SK-N-SH (cell line): ENCODE data around the gene OXSR1. TPM values are rescaled to one million over a fixed set of nuclear protein-coding genes. Genes with fewer than 3 reads are reported as not detected.

Source experiments
- CTCF ChIA-PET: fragments of 300-600, 350-600 bp; formaldehyde crosslinking; extraction: SDS; loops from one replicate; lab custom pipeline; 2021; lab: Yijun Ruan, JAX
- POLR2A ChIA-PET: fragments of 350-600 bp; sonication (Branson Sonifier 250); formaldehyde crosslinking; extraction: SDS; loops from one replicate; lab custom pipeline; 2020; ENCODE audit warnings: antibody characterized with exemption, inconsistent platforms; lab: Yijun Ruan, JAX
- DNase-seq: peaks from one replicate; pipeline ENCODE4 v3.0.0; 2012
- H2AFZ ChIP-seq: fragments of 200-600 bp; sonication (generic); 2 replicates; pipeline ENCODE4 v1.8.1; 2016; ENCODE audit warnings: antibody characterized with exemption, mild to moderate bottlenecking, low read depth
- H3F3A ChIP-seq: fragments of 200-600 bp; sonication (generic); replicated peaks from 2 replicates; pipeline ENCODE3; 2016; ENCODE audit warnings: antibody characterized with exemption, mild to moderate bottlenecking; ENCODE audit not compliant: insufficient read depth
- H3K27ac ChIP-seq, 2 experiments: fragments of 200-500 bp in 1 of 2; fragments of 200-600 bp in 1 of 2; sonication (Bioruptor generic) in 1 of 2; sonication (generic), shearing (Covaris generic) in 1 of 2; 2 replicates each; pipeline versions ENCODE4 v1.5.1 to v1.6.1; 2014 to 2016; ENCODE audit warnings: low read depth in 2 of 2, inconsistent platforms in 1 of 2, low read length in 1 of 2, mild to moderate bottlenecking in 1 of 2, mixed read lengths in 1 of 2
- H3K27me3 ChIP-seq: fragments of 200-600 bp; sonication (generic), shearing (Covaris generic); 2 replicates; pipeline ENCODE4 v1.6.1; 2016; ENCODE audit warnings: mixed run types; ENCODE audit not compliant: insufficient read depth
- H3K36me3 ChIP-seq, 2 experiments: fragments of 200-500 bp in 1 of 2; fragments of 200-600 bp in 1 of 2; sonication (Bioruptor generic) in 1 of 2; sonication (generic) in 1 of 2; replicated peaks in 1 of 2; 2 replicates each; pipeline versions ENCODE3 to v1.5.1; 2014 to 2016; ENCODE audit warnings: low read length in 1 of 2, mild to moderate bottlenecking in 1 of 2; ENCODE audit not compliant: insufficient read depth in 2 of 2, control insufficient read depth in 1 of 2
- H3K4me1 ChIP-seq, 2 experiments: fragments of 200-500 bp in 1 of 2; fragments of 200-600 bp in 1 of 2; sonication (Bioruptor generic) in 1 of 2; sonication (generic), shearing (Covaris generic) in 1 of 2; 2 replicates each; pipeline versions ENCODE4 v1.5.1 to v1.6.1; 2014 to 2016; ENCODE audit warnings: low read depth in 1 of 2, low read length in 1 of 2, mixed run types in 1 of 2; ENCODE audit not compliant: insufficient read depth in 2 of 2, control insufficient read depth in 1 of 2
- H3K4me2 ChIP-seq: fragments of 200-600 bp; sonication (generic), shearing (Covaris generic); 2 replicates; pipeline ENCODE4 v1.6.1; 2017; ENCODE audit warnings: mixed run types
- H3K4me3 ChIP-seq, 2 experiments: fragments of 200-500 bp in 1 of 2; fragments of 200-600 bp in 1 of 2; sonication (Bioruptor generic) in 1 of 2; sonication (generic), shearing (Covaris generic) in 1 of 2; 2 replicates each; pipeline versions ENCODE4 v1.5.1 to v1.8.1; 2014 to 2016; ENCODE audit warnings: low read depth in 2 of 2, inconsistent platforms in 1 of 2, low read length in 1 of 2, mild to moderate bottlenecking in 1 of 2, mixed read lengths in 1 of 2, moderate library complexity in 1 of 2
- H3K79me2 ChIP-seq: fragments of 200-600 bp; sonication (generic); 2 replicates; pipeline ENCODE4 v1.8.1; 2017; ENCODE audit warnings: mild to moderate bottlenecking; ENCODE audit not compliant: insufficient read depth
- H3K9ac ChIP-seq: fragments of 200-600 bp; sonication (generic); 2 replicates; pipeline ENCODE4 v1.6.1; 2017; ENCODE audit warnings: mixed run types
- H3K9me2 ChIP-seq: fragments of 200-600 bp; sonication (generic); 2 replicates; pipeline ENCODE4 v1.6.1; 2017; ENCODE audit warnings: mixed run types
- H3K9me3 ChIP-seq: fragments of 200-600 bp; sonication (generic); 2 replicates; pipeline ENCODE4 v1.6.1; 2017; ENCODE audit warnings: mixed run types, mild to moderate bottlenecking, moderate library complexity
- H4K20me1 ChIP-seq: fragments of 200-600 bp; sonication (generic); 2 replicates; pipeline ENCODE4 v1.6.1; 2017; ENCODE audit warnings: mild to moderate bottlenecking, mixed run types; ENCODE audit not compliant: insufficient read depth
- CHD2 ChIP-seq: fragments of 150-350 bp; IDR thresholded peaks from 2 replicates; pipeline ENCODE4 v1.6.1; 2018; ENCODE audit warnings: low read length; ENCODE audit not compliant: partially characterized antibody
- EP300 ChIP-seq, 2 experiments: IDR thresholded peaks; 2 replicates each; pipeline versions ENCODE4 v1.4.0 to v1.6.1; 2012; ENCODE audit warnings: borderline replicate concordance in 1 of 2, low read depth in 1 of 2, low read length in 1 of 2
- EZH2phosphoT487 ChIP-seq: fragments of 200-600 bp; sonication (generic); IDR thresholded peaks from 2 replicates; pipeline ENCODE4 v1.6.1; 2017; ENCODE audit warnings: low read depth, mixed run types, mild to moderate bottlenecking, antibody characterized with exemption, moderate library complexity, borderline replicate concordance
- FOSL2 ChIP-seq: IDR thresholded peaks from 2 replicates; pipeline ENCODE4 v1.4.0; 2012; ENCODE audit warnings: low read depth, mild to moderate bottlenecking, moderate library complexity, borderline replicate concordance
- FOXJ3 ChIP-seq: sonication (generic); formaldehyde crosslinking; IDR thresholded peaks from 2 replicates; pipeline ENCODE4 v1.5.1; 2020; ENCODE audit warnings: mild to moderate bottlenecking, missing genetic modification reagents
- FOXM1 ChIP-seq: IDR thresholded peaks from 2 replicates; pipeline ENCODE4 v1.4.0; 2012; ENCODE audit warnings: low read depth, mild to moderate bottlenecking
- JUND ChIP-seq: IDR thresholded peaks from 2 replicates; pipeline ENCODE4 v1.4.0; 2012
- MAX ChIP-seq: IDR thresholded peaks from 2 replicates; pipeline ENCODE4 v1.4.0; 2012; ENCODE audit warnings: low read depth
- MEF2A ChIP-seq: IDR thresholded peaks from 2 replicates; pipeline ENCODE4 v1.4.0; 2012; ENCODE audit warnings: low read depth, borderline replicate concordance
- NFIC ChIP-seq: IDR thresholded peaks from 2 replicates; pipeline ENCODE4 v1.4.0; 2012; ENCODE audit warnings: borderline replicate concordance
- RAD21 ChIP-seq: IDR thresholded peaks from 2 replicates; pipeline ENCODE4 v1.6.1; 2012; ENCODE audit warnings: mild to moderate bottlenecking, low read length
- RXRA ChIP-seq: IDR thresholded peaks from 2 replicates; pipeline ENCODE4 v1.4.0; 2012; ENCODE audit warnings: low read depth, mild to moderate bottlenecking, borderline replicate concordance
- SIN3A ChIP-seq: IDR thresholded peaks from 2 replicates; pipeline ENCODE4 v1.6.1; 2012; ENCODE audit warnings: low read depth, mild to moderate bottlenecking, low read length, moderate library complexity, borderline replicate concordance
- TAF1 ChIP-seq: IDR thresholded peaks from 2 replicates; pipeline ENCODE4 v1.6.1; 2012; ENCODE audit warnings: low read depth, mild to moderate bottlenecking, low read length, moderate library complexity, borderline replicate concordance
- TCF12 ChIP-seq: IDR thresholded peaks from 2 replicates; pipeline ENCODE4 v1.4.0; 2012
- TEAD4 ChIP-seq: IDR thresholded peaks from 2 replicates; pipeline ENCODE4 v1.4.0; 2012; ENCODE audit warnings: mild to moderate bottlenecking, borderline replicate concordance; ENCODE audit not compliant: insufficient read depth
- USF2 ChIP-seq: fragments of 150-350 bp; IDR thresholded peaks from 2 replicates; pipeline ENCODE4 v1.6.1; 2017; ENCODE audit warnings: antibody characterized with exemption, low read length, low read depth, borderline replicate concordance
- YY1 ChIP-seq: IDR thresholded peaks from 2 replicates; pipeline ENCODE4 v1.4.0; 2012; ENCODE audit warnings: low read depth, mild to moderate bottlenecking
- WGBS: methylation state at CpG from one replicate; pipeline ENCODE4 v1.1.6; 2017; ENCODE audit warnings: low lambda C conversion rate; 5-methylcytosine and 5-hydroxymethylcytosine counted together
- polyA plus RNA-seq, 3 experiments: library from polyadenylated mRNA; depleted of rRNA; stranded (reverse); fragments of >200 nt; gene quantifications; 2 replicates each; pipeline ENCODE4 v1.2.3, GENCODE V29; 2012
- TF ChIP-seq, protein P1 (sequence below): IDR thresholded peaks from 2 replicates; pipeline ENCODE4 v1.6.1; 2012; ENCODE audit warnings: mild to moderate bottlenecking, low read depth, low read length, moderate library complexity
- TF ChIP-seq, protein P2 (sequence below): IDR thresholded peaks from 2 replicates; pipeline ENCODE4 v1.4.0; 2012; ENCODE audit warnings: low read depth, borderline replicate concordance

The OXSR1 gene
- polyA plus RNA-seq, 1 of the 3 experiments (the other 2 are of a cell fraction): 22.3 TPM

- DNase-seq: no peak
- Histone ChIP-seq H3K4me2 (no peak within 1 kb of the TSS), H3K27ac (no peak within 1 kb of the TSS; a peak in 1 of 4 replicates), H3K9me2 (no peaks in the 10 kb centered on the region), H3K36me3 (peaks cover 0 to 2% of the 10 kb centered on the region in 2 experiments), H3F3A (no peaks in the 10 kb centered on the region), H3K79me2 (no peaks in the 10 kb centered on the region), H3K4me3 (no peak within 1 kb of the TSS), H3K4me1 (peaks cover 0 to 27% of the 10 kb centered on the region in 2 experiments; a peak in 1 of 4 replicates), H3K9ac (no peak within 1 kb of the TSS), H4K20me1 (no peaks in the 10 kb centered on the region), H3K9me3 (no peaks in the 10 kb centered on the region), H2AFZ (no peak within 1 kb of the TSS), H3K27me3 (no peaks in the 10 kb centered on the region)
- no peak for TF ChIP-seq FOSL2
- TF ChIP-seq JUND: no peak
- TF ChIP-seq MEF2A: no peak
- TF ChIP-seq FOXJ3 (CRISPR knock-in tag): no peak
- TF ChIP-seq EZH2phosphoT487: no peak
- POLR2A ChIA-PET: no interaction called here
- CTCF ChIA-PET: no interaction called here
- WGBS: 85% methylated on average over 7 of the region's 9 CpGs
Measured at GRCh38 chr3:38265604-38266307, 100.4 kb downstream of the OXSR1 start, which contains the start of gene SLC22A13. Gene SLC22A13, plus strand, starts transcription at chr3:38265812. Its CDS starts 49 bp downstream, at chr3:38265861.

GRCh38 chr3:38266810-38267209, 101.5 kb downstream of the OXSR1 start:
- no peaks in the 10 kb centered on the region for H3K36me3 ChIP-seq
- H3K27ac ChIP-seq: no peak overlapping the region
- TF ChIP-seq USF2 (no peak), EP300 (IDR thresholded peaks at IDR 0.05; ENCODE audit: borderline replicate concordance in 1 of 2, low read depth in 1 of 2, low read length in 1 of 2) (no peak), JUND (no peak), TAF1 (no peak), TCF12 (no peak), RXRA (no peak), MEF2A (no peak), CHD2 (no peak), FOXM1 (no peak), NFIC (no peak), RAD21 (no peak), MAX (no peak), SIN3A (no peak), YY1 (no peak), EZH2phosphoT487 (no peak), TEAD4 (no peak)
- TF ChIP-seq, protein P1, sequence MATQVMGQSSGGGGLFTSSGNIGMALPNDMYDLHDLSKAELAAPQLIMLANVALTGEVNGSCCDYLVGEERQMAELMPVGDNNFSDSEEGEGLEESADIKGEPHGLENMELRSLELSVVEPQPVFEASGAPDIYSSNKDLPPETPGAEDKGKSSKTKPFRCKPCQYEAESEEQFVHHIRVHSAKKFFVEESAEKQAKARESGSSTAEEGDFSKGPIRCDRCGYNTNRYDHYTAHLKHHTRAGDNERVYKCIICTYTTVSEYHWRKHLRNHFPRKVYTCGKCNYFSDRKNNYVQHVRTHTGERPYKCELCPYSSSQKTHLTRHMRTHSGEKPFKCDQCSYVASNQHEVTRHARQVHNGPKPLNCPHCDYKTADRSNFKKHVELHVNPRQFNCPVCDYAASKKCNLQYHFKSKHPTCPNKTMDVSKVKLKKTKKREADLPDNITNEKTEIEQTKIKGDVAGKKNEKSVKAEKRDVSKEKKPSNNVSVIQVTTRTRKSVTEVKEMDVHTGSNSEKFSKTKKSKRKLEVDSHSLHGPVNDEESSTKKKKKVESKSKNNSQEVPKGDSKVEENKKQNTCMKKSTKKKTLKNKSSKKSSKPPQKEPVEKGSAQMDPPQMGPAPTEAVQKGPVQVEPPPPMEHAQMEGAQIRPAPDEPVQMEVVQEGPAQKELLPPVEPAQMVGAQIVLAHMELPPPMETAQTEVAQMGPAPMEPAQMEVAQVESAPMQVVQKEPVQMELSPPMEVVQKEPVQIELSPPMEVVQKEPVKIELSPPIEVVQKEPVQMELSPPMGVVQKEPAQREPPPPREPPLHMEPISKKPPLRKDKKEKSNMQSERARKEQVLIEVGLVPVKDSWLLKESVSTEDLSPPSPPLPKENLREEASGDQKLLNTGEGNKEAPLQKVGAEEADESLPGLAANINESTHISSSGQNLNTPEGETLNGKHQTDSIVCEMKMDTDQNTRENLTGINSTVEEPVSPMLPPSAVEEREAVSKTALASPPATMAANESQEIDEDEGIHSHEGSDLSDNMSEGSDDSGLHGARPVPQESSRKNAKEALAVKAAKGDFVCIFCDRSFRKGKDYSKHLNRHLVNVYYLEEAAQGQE: no peak
- TF ChIP-seq, protein P2, sequence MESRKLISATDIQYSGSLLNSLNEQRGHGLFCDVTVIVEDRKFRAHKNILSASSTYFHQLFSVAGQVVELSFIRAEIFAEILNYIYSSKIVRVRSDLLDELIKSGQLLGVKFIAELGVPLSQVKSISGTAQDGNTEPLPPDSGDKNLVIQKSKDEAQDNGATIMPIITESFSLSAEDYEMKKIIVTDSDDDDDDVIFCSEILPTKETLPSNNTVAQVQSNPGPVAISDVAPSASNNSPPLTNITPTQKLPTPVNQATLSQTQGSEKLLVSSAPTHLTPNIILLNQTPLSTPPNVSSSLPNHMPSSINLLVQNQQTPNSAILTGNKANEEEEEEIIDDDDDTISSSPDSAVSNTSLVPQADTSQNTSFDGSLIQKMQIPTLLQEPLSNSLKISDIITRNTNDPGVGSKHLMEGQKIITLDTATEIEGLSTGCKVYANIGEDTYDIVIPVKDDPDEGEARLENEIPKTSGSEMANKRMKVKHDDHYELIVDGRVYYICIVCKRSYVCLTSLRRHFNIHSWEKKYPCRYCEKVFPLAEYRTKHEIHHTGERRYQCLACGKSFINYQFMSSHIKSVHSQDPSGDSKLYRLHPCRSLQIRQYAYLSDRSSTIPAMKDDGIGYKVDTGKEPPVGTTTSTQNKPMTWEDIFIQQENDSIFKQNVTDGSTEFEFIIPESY: no peak
- no peak for DNase-seq
- H4K20me1 ChIP-seq: no peaks in the 10 kb centered on the region
- H3K4me1 ChIP-seq: peaks cover 0 to 27% of the 10 kb centered on the region in 2 experiments; a peak in 1 of 4 replicates
- no peaks in the 10 kb centered on the region for H3K27me3 ChIP-seq
- no peaks in the 10 kb centered on the region for H3K9me2 ChIP-seq
- ChIA-PET CTCF (no interaction called here), POLR2A (no interaction called here)
- H3K9me3 ChIP-seq: no peaks in the 10 kb centered on the region
- H3K4me3 ChIP-seq: no peak overlapping the region
- H3F3A ChIP-seq: no peaks in the 10 kb centered on the region
- no peaks in the 10 kb centered on the region for H3K79me2 ChIP-seq
- 75% methylated on average over 1 of the region's 1 CpG for WGBS
- no peak overlapping the region for H3K9ac ChIP-seq
- H3K4me2 ChIP-seq: no peak overlapping the region
- H2AFZ ChIP-seq: no peak overlapping the region
